HepG2 (cell line): ENCODE results near the gene PCA3. TPM values are rescaled to one million over a fixed set of nuclear protein-coding genes. Genes with fewer than 3 reads are reported as not detected.

ENCODE experiments used
- ATAC-seq: fragments of 200-7000 bp; cut with Tn5 transposase; 3 replicates; pipeline ENCODE4 v1.9.1; 2020; ENCODE audit warnings: mild to moderate bottlenecking, moderate library complexity
- BruUV-seq: library from RNA; stranded (reverse); fragments of 400-500 nt; replicated peaks from 2 replicates; lab custom pipeline; 2021; lab: Mats Ljungman, UMichigan
- CTCF ChIA-PET: fragments of 300-600 bp; formaldehyde crosslinking; extraction: SDS; loops from one replicate; lab custom pipeline; 2021; ENCODE audit warnings: low total read pairs, inconsistent platforms, low intra/inter-chr PET ratio; lab: Yijun Ruan, JAX
- POLR2A ChIA-PET: fragments of 350-600 bp; sonication (Branson Sonifier 250); formaldehyde crosslinking; loops from one replicate; lab custom pipeline; 2020; ENCODE audit warnings: antibody characterized with exemption, inconsistent platforms; lab: Yijun Ruan, JAX
- DNase-seq: peaks from one replicate; pipeline ENCODE4 v3.0.0-alpha.2; 2015; ENCODE audit warnings: low spot score
- FAIRE-seq: peaks from 3 replicates; lab custom pipeline; 2011; peaks lifted over from hg19 to GRCh38; lab: Jason Lieb, UNC
- H2AFZ ChIP-seq: one replicate; pipeline ENCODE4 v1.6.1; 2011; ENCODE audit warnings: low read length, inconsistent platforms
- H3K27ac ChIP-seq: fragments of 300-600 bp; 3 replicates; pipeline ENCODE4 v1.8.0; 2011; ENCODE audit warnings: mixed run types, mild to moderate bottlenecking, mixed read lengths, low read length, inconsistent platforms; ENCODE audit not compliant: insufficient read depth; ENCODE audit errors: extremely low read length
- H3K27me3 ChIP-seq, 2 experiments: fragments of 200-600 bp in 1 of 2; 2 replicates in 1 of 2; 3 replicates in 1 of 2; pipeline versions ENCODE4 v1.6.0 to v1.8.0; 2011; ENCODE audit warnings: low read length in 2 of 2, mild to moderate bottlenecking in 2 of 2, moderate library complexity in 2 of 2, inconsistent platforms in 1 of 2; ENCODE audit not compliant: insufficient read depth in 2 of 2, control insufficient read depth in 1 of 2
- H3K36me3 ChIP-seq, 2 experiments: fragments of 200-600 bp in 1 of 2; replicated peaks in 1 of 2; 2 replicates in 1 of 2; 3 replicates in 1 of 2; pipeline versions ENCODE4 v1.5.1 to v1.8.0; 2011; ENCODE audit warnings: low read length in 2 of 2, inconsistent platforms in 1 of 2; ENCODE audit not compliant: insufficient read depth in 2 of 2, control insufficient read depth in 1 of 2
- H3K4me1 ChIP-seq: 2 replicates; pipeline ENCODE4 v1.5.1; 2012; ENCODE audit warnings: low read length, inconsistent platforms; ENCODE audit not compliant: insufficient read depth
- H3K4me2 ChIP-seq: 2 replicates; pipeline ENCODE4 v1.6.0; 2011; ENCODE audit warnings: low read depth, low read length, inconsistent platforms
- H3K4me3 ChIP-seq, 3 experiments: fragments of 200-600 bp in 1 of 3; sonication (generic), shearing (Covaris generic) in 1 of 3; replicated peaks in 1 of 3; 2 replicates each; pipeline ENCODE4 v1.5.1; 2011 to 2016; ENCODE audit warnings: low read length in 3 of 3, inconsistent platforms in 2 of 3, low read depth in 2 of 3, mild to moderate bottlenecking in 2 of 3, control low read depth in 1 of 3, mixed read lengths in 1 of 3; ENCODE audit not compliant: insufficient read depth in 1 of 3
- H3K79me2 ChIP-seq: one replicate; pipeline ENCODE4 v1.6.1; 2011; ENCODE audit warnings: low read length, inconsistent platforms; ENCODE audit not compliant: insufficient read depth
- H3K9ac ChIP-seq: 2 replicates; pipeline ENCODE4 v1.6.0; 2011; ENCODE audit warnings: mild to moderate bottlenecking, low read depth, low read length, inconsistent platforms; ENCODE audit not compliant: insufficient read depth
- H3K9me3 ChIP-seq: 2 replicates; pipeline ENCODE4 v1.5.1; 2012; ENCODE audit warnings: mild to moderate bottlenecking, low read length
- H4K20me1 ChIP-seq: 2 replicates; pipeline ENCODE4 v1.6.0; 2011; ENCODE audit warnings: inconsistent platforms, mild to moderate bottlenecking, low read length, moderate library complexity; ENCODE audit not compliant: insufficient read depth
- CEBPZ ChIP-seq: IDR thresholded peaks from 2 replicates; pipeline ENCODE4 v1.6.1; 2012; ENCODE audit warnings: low read length, improper control_type of control experiment
- KLF11 ChIP-seq: IDR thresholded peaks from 2 replicates; pipeline ENCODE4 v1.6.1; 2016; ENCODE audit warnings: missing compliant biosample characterization
- MXD1 ChIP-seq: sonication (generic); formaldehyde crosslinking; IDR thresholded peaks from 2 replicates; pipeline ENCODE4 v1.4.0; 2020; ENCODE audit warnings: mild to moderate bottlenecking, missing genetic modification reagents
- REXO4 ChIP-seq: sonication (generic); formaldehyde crosslinking; IDR thresholded peaks from 2 replicates; pipeline ENCODE4 v1.8.0; 2022; ENCODE audit warnings: missing genetic modification reagents, mild to moderate bottlenecking, borderline replicate concordance
- TAF15 ChIP-seq: fragments of 200-400 bp; formaldehyde crosslinking; IDR thresholded peaks from one replicate; pipeline ENCODE4 v1.6.1; 2018; ENCODE audit warnings: mild to moderate bottlenecking, low read depth, low read length; ENCODE audit not compliant: poor library complexity, severe bottlenecking
- TCF12 ChIP-seq, 2 experiments: fragments of 450-650 bp in 1 of 2; sonication (generic) in 1 of 2; formaldehyde crosslinking in 1 of 2; IDR thresholded peaks; 2 replicates each; pipeline versions ENCODE4 v1.6.1 to v1.8.0; 2017 to 2022; ENCODE audit warnings: antibody characterized with exemption in 1 of 2, mild to moderate bottlenecking in 1 of 2, missing genetic modification reagents in 1 of 2, moderate library complexity in 1 of 2
- ZNF224 ChIP-seq: sonication (generic); formaldehyde crosslinking; IDR thresholded peaks from 2 replicates; pipeline ENCODE4 v1.5.0; 2020; ENCODE audit warnings: mild to moderate bottlenecking, missing genetic modification reagents
- ZNF607 ChIP-seq: sonication (generic); formaldehyde crosslinking; IDR thresholded peaks from 2 replicates; pipeline ENCODE4 v1.5.1; 2020; ENCODE audit warnings: missing genetic modification reagents, mild to moderate bottlenecking, borderline replicate concordance
- WGBS: methylation state at CpG from one replicate; pipeline ENCODE4 v1.1.6; 2017; ENCODE audit warnings: low lambda C conversion rate; 5-methylcytosine and 5-hydroxymethylcytosine counted together
- in situ Hi-C: cut with HindIII; loops from 2 replicates; pipeline ENCODE4 v1.10.0; 2017; ENCODE audit warnings: low pct_unique_long_range_greater_than_20kb; ENCODE audit not compliant: extremely low pct_ligation_motif_present
- intact Hi-C: fragments of 100-400 bp; cut with micrococcal nuclease; formaldehyde crosslinking; loops from one replicate; pipeline ENCODE4 v1.10.0; 2022; ENCODE audit not compliant: unreplicated experiment
- polyA plus RNA-seq, 8 experiments: library from polyadenylated mRNA; depleted of rRNA in 3 of 8; stranded (reverse) in 7 of 8; unstranded in 1 of 8; fragments of >200 nt; fragmentation: Illumina TruSeq in 4 of 8; extraction: Trizol in 4 of 8; gene quantifications; 2 replicates each; pipeline versions ENCODE4 v1.2.1 to v1.2.3, GENCODE V29; 2011 to 2016; ENCODE audit warnings: low read depth in 4 of 8, missing spikeins in 1 of 8, mixed read lengths in 1 of 8; ENCODE audit not compliant: insufficient read depth in 1 of 8
- total RNA-seq, 5 experiments: library from RNA; depleted of rRNA; stranded (reverse); fragments of >200 nt; fragmentation: Illumina TruSeq; extraction: Trizol; gene quantifications; 2 replicates each; pipeline ENCODE4 v1.2.3, GENCODE V29; 2016; ENCODE audit warnings: low read depth in 1 of 5

Gene PCA3
- total and polyA plus RNA-seq, 2 of the 13 experiments (the other 11 are each of a cell fraction or from before 2014, with no cell fraction given): not detected

GRCh38 chr9:76820431-76820830 lies 56.2 kb downstream of the PCA3 start:
- FAIRE-seq: no peak
- Histone ChIP-seq H2AFZ (no peak overlapping the region), H3K27ac (no peak overlapping the region), H4K20me1 (no peaks in the 10 kb centered on the region), H3K9me3 (no peaks in the 10 kb centered on the region), H3K27me3 (no peaks in the 10 kb centered on the region; a peak in 1 of 5 replicates), H3K4me2 (no peak overlapping the region), H3K4me3 (no peak overlapping the region), H3K36me3 (no peaks in the 10 kb centered on the region), H3K4me1 (no peaks in the 10 kb centered on the region), H3K79me2 (no peaks in the 10 kb centered on the region), H3K9ac (no peak overlapping the region)
- no peak for TF ChIP-seq TAF15
- TF ChIP-seq REXO4 (CRISPR knock-in tag): no peak
- TF ChIP-seq MXD1 (CRISPR knock-in tag): no peak
- no peak for TF ChIP-seq ZNF607 (CRISPR knock-in tag)
- TF ChIP-seq KLF11 (CRISPR knock-in tag): no peak
- TF ChIP-seq ZNF224 (CRISPR knock-in tag): no peak
- no peak for TF ChIP-seq CEBPZ
- TF ChIP-seq TCF12 (IDR thresholded peaks at IDR 0.05): no peak
- no peak for TF ChIP-seq TCF12 (CRISPR knock-in tag; IDR thresholded peaks at IDR 0.05)
- BruUV-seq: no TSS peak
- WGBS: 19% methylated on average over 6 of the region's 6 CpGs
- no peak for DNase-seq
- ChIA-PET CTCF (no interaction called here), POLR2A (no interaction called here)
- in situ Hi-C loops: loop anchor here (25.0 kb wide), 1 partner anchor 342 kb away; no protein-coding TSS in a partner anchor
- intact Hi-C loops: no loop called here
- ATAC-seq: no peak
